ENCODE measurements around the gene NDE1.
"Not testable (repeated sequence)": the region's sequence is repeated elsewhere in the genome, so short reads cannot be mapped to it uniquely, and the experiment has no call there.

- TF ChIP-seq EP300, CTCF, POLR2A (IDR thresholded peaks at IDR 0.05): not testable (repeated sequence)
These were observed 77.7 kb downstream of the NDE1 start for GRCh38 chr16:15727697-15728096.
